Endothelial cell of umbilical vein (primary cell): Measurements from ENCODE around the gene CDCA7L. TPM values are rescaled to one million over a fixed set of nuclear protein-coding genes. Genes with fewer than 3 reads are reported as not detected.

Experiments used
- BruUV-seq: library from RNA; stranded (reverse); fragments of 400-500 nt; replicated peaks from 2 replicates; lab custom pipeline; 2021; lab: Mats Ljungman, UMichigan
- CTCF ChIA-PET: fragments of 300-600, 350-600 bp; sonication (Branson Sonifier 250); formaldehyde crosslinking; loops from one replicate; lab custom pipeline; 2021; ENCODE audit warnings: antibody characterized with exemption, inconsistent platforms; lab: Charles Lee
- POLR2A ChIA-PET: fragments of 300-600, 350-600 bp; sonication (Branson Sonifier 250); formaldehyde crosslinking; loops from one replicate; lab custom pipeline; 2021; ENCODE audit warnings: antibody characterized with exemption, inconsistent platforms; lab: Charles Lee
- DNase-seq: peaks from one replicate; pipeline ENCODE4 v3.0.0-alpha.2; 2011; ENCODE audit warnings: low read depth, low spot score
- FAIRE-seq: peaks from 2 replicates; lab custom pipeline; 2011; peaks lifted over from hg19 to GRCh38; lab: Jason Lieb, UNC
- H2AFZ ChIP-seq: 2 replicates; pipeline ENCODE4 v1.6.0; 2012; ENCODE audit warnings: low read depth, low read length, control low read depth, inconsistent platforms
- H3K27ac ChIP-seq: 2 replicates; pipeline ENCODE4 v1.5.1; 2011; ENCODE audit warnings: low read depth, mild to moderate bottlenecking, control low read depth, low read length, moderate library complexity; ENCODE audit not compliant: insufficient read depth
- H3K27me3 ChIP-seq, 2 experiments: 2 replicates each; pipeline versions ENCODE4 v1.6.0 to v1.6.1; 2011; ENCODE audit warnings: low read length in 2 of 2, mixed read lengths in 1 of 2; ENCODE audit not compliant: control insufficient read depth in 2 of 2, insufficient read depth in 2 of 2
- H3K36me3 ChIP-seq, 2 experiments: 2 replicates in 1 of 2; 3 replicates in 1 of 2; pipeline ENCODE4 v1.5.1; 2011; ENCODE audit warnings: low read length in 2 of 2, mild to moderate bottlenecking in 1 of 2, moderate library complexity in 1 of 2; ENCODE audit not compliant: control insufficient read depth in 2 of 2, insufficient read depth in 2 of 2; ENCODE audit errors: extremely low read depth in 1 of 2
- H3K4me1 ChIP-seq: 3 replicates; pipeline ENCODE4 v1.5.1; 2011; ENCODE audit warnings: mild to moderate bottlenecking, low read length; ENCODE audit not compliant: control insufficient read depth, insufficient read depth; ENCODE audit errors: extremely low read depth
- H3K4me2 ChIP-seq: 2 replicates; pipeline ENCODE4 v1.6.1; 2011; ENCODE audit warnings: low read length, control low read depth, mixed read lengths; ENCODE audit not compliant: insufficient read depth
- H3K4me3 ChIP-seq, 3 experiments: fragments of 200-600 bp in 1 of 3; sonication (generic), shearing (Covaris generic) in 1 of 3; replicated peaks in 1 of 3; 2 replicates each; pipeline ENCODE4 v1.5.1; 2011 to 2016; ENCODE audit warnings: control low read depth in 3 of 3, low read length in 3 of 3, mild to moderate bottlenecking in 2 of 3, inconsistent platforms in 1 of 3, low read depth in 1 of 3, moderate library complexity in 1 of 3; ENCODE audit not compliant: insufficient read depth in 1 of 3
- H3K79me2 ChIP-seq: 2 replicates; pipeline ENCODE4 v1.6.0; 2012; ENCODE audit warnings: low read length, inconsistent platforms; ENCODE audit not compliant: control insufficient read depth, insufficient read depth
- H3K9ac ChIP-seq: replicated peaks from 2 replicates; pipeline ENCODE3; 2011; ENCODE audit warnings: low read length, control low read depth; ENCODE audit not compliant: insufficient read depth; ENCODE audit errors: extremely low read depth
- H3K9me1 ChIP-seq: replicated peaks from 3 replicates; pipeline ENCODE4 v1.6.0; 2011; ENCODE audit warnings: mild to moderate bottlenecking, low read length; ENCODE audit not compliant: control insufficient read depth, insufficient read depth; ENCODE audit errors: extremely low read depth
- H3K9me3 ChIP-seq: replicated peaks from 2 replicates; pipeline ENCODE4 v1.5.1; 2012; ENCODE audit warnings: low read length, inconsistent platforms; ENCODE audit not compliant: control insufficient read depth, insufficient read depth
- H4K20me1 ChIP-seq: replicated peaks from 2 replicates; pipeline ENCODE3; 2011; ENCODE audit warnings: mild to moderate bottlenecking, low read length; ENCODE audit not compliant: control insufficient read depth, insufficient read depth; ENCODE audit errors: extremely low read depth
- EZH2 ChIP-seq: IDR thresholded peaks from 2 replicates; pipeline ENCODE4 v1.6.1; 2012; ENCODE audit warnings: borderline replicate concordance, low read depth, mild to moderate bottlenecking, moderate library complexity, low read length, inconsistent platforms; ENCODE audit not compliant: severe bottlenecking
- FOS ChIP-seq: IDR thresholded peaks from 2 replicates; pipeline ENCODE4 v1.6.1; 2011; ENCODE audit warnings: mild to moderate bottlenecking, low read length, moderate library complexity, borderline replicate concordance; ENCODE audit not compliant: insufficient read depth
- GATA2 ChIP-seq: IDR thresholded peaks from 2 replicates; pipeline ENCODE4 v1.7.0; 2011; ENCODE audit warnings: low read depth, mild to moderate bottlenecking, moderate library complexity, mixed read lengths, low read length; ENCODE audit not compliant: insufficient read length, insufficient read depth
- JUN ChIP-seq: IDR thresholded peaks from 2 replicates; pipeline ENCODE4 v1.6.1; 2011; ENCODE audit warnings: borderline replicate concordance, low read depth; ENCODE audit not compliant: insufficient read length, insufficient read depth
- MYC ChIP-seq: IDR thresholded peaks from one replicate; pipeline ENCODE4 v1.6.1; 2011; ENCODE audit warnings: mild to moderate bottlenecking, low read depth, low read length
- POLR2A ChIP-seq: IDR thresholded peaks from 2 replicates; pipeline ENCODE4 v1.6.1; 2012; ENCODE audit warnings: low read depth, mild to moderate bottlenecking, control low read depth, low read length
- POLR2AphosphoS5 ChIP-seq: IDR thresholded peaks from 2 replicates; pipeline ENCODE4 v1.6.1; 2012; ENCODE audit warnings: low read depth, mild to moderate bottlenecking, control low read depth, low read length, moderate library complexity; ENCODE audit not compliant: insufficient read depth
- dilution Hi-C: fragments of 300-500 bp; cut with MboI; formaldehyde crosslinking; loops from one replicate; pipeline ENCODE4 v1.15.0; 2019; ENCODE audit warnings: low sequenced_read_pairs; ENCODE audit not compliant: extremely low pct_ligation_motif_present
- intact Hi-C: fragments of 100-400 bp; cut with micrococcal nuclease; formaldehyde crosslinking; loops from one replicate; pipeline ENCODE4 v1.10.0; 2022
- polyA plus RNA-seq, 4 experiments: library from polyadenylated mRNA; depleted of rRNA in 3 of 4; stranded (reverse) in 3 of 4; unstranded in 1 of 4; fragments of >200 nt; gene quantifications; 2 replicates each; pipeline versions ENCODE4 v1.2.1 to v1.2.3, GENCODE V29; 2011 to 2012; ENCODE audit warnings: missing spikeins in 1 of 4
- total RNA-seq: library from RNA; stranded (reverse); gene quantifications from 2 replicates; pipeline ENCODE4 v1.2.3, GENCODE V29; 2021
- TF ChIP-seq, protein P1 (sequence below): IDR thresholded peaks from 2 replicates; pipeline ENCODE4 v1.6.1; 2011; ENCODE audit not compliant: insufficient read depth, insufficient read length
- TF ChIP-seq, protein P2 (sequence below), 2 donors: IDR thresholded peaks; 1 replicate in 1 of 2; 2 replicates in 1 of 2; pipeline ENCODE4 v1.5.1; 2011; ENCODE audit warnings: low read length in 2 of 2, mild to moderate bottlenecking in 2 of 2, moderate library complexity in 2 of 2, control low read depth in 1 of 2, inconsistent platforms in 1 of 2, low read depth in 1 of 2; ENCODE audit not compliant: insufficient read depth in 1 of 2; ENCODE audit errors: extremely low read depth in 1 of 2

Gene CDCA7L
- total and polyA plus RNA-seq, 2 donors (not counting 3 experiments of a cell fraction or from before 2014, with no cell fraction given), result 68.4 to 91.6 TPM

GRCh38 chr7:21916176-21916575 lies 29.5 kb downstream of the CDCA7L start:
- Histone ChIP-seq H3K9me3 (no peaks in the 10 kb centered on the region), H3K9me1 (no peaks in the 10 kb centered on the region), H2AFZ (no peak overlapping the region), H3K27me3 (no peaks in the 10 kb centered on the region), H4K20me1 (no peaks in the 10 kb centered on the region), H3K4me2 (no peak overlapping the region), H3K79me2 (peaks cover 38% of the 10 kb centered on the region), H3K4me3 (no peak overlapping the region), H3K9ac (no peak overlapping the region), H3K27ac (no peak overlapping the region), H3K36me3 (peaks cover 3 to 17% of the 10 kb centered on the region in 2 experiments), H3K4me1 (no peaks in the 10 kb centered on the region)
- CTCF ChIA-PET, result no interaction called here
- DNase-seq, result no peak
- TF ChIP-seq FOS (no peak), POLR2A (no peak), POLR2AphosphoS5 (no peak), JUN (no peak), EZH2 (no peak), MYC (no peak), GATA2 (no peak)
- TF ChIP-seq, protein P1, sequence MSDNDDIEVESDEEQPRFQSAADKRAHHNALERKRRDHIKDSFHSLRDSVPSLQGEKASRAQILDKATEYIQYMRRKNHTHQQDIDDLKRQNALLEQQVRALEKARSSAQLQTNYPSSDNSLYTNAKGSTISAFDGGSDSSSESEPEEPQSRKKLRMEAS, result no peak
- TF ChIP-seq, protein P2, sequence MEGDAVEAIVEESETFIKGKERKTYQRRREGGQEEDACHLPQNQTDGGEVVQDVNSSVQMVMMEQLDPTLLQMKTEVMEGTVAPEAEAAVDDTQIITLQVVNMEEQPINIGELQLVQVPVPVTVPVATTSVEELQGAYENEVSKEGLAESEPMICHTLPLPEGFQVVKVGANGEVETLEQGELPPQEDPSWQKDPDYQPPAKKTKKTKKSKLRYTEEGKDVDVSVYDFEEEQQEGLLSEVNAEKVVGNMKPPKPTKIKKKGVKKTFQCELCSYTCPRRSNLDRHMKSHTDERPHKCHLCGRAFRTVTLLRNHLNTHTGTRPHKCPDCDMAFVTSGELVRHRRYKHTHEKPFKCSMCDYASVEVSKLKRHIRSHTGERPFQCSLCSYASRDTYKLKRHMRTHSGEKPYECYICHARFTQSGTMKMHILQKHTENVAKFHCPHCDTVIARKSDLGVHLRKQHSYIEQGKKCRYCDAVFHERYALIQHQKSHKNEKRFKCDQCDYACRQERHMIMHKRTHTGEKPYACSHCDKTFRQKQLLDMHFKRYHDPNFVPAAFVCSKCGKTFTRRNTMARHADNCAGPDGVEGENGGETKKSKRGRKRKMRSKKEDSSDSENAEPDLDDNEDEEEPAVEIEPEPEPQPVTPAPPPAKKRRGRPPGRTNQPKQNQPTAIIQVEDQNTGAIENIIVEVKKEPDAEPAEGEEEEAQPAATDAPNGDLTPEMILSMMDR (IDR thresholded peaks at IDR 0.05; ENCODE audit: extremely low read depth in 1 of 2, insufficient read depth in 1 of 2, low read depth in 1 of 2, low read length in 2 of 2), result no peak
- BruUV-seq, result no TSS peak
- intact Hi-C loops, result no loop called here
- dilution Hi-C loops, result no loop called here
- FAIRE-seq, result no peak
- POLR2A ChIA-PET, result interaction anchor here (0.7 kb wide), 1 partner anchor 23 kb away, joined by 6 read pairs; no protein-coding TSS in a partner anchor
